Mucosa of stomach (tissue), 1 donor: ENCODE results near the gene DYSF.
"Not testable (repeated sequence)": the region's sequence is repeated elsewhere in the genome, so short reads cannot be mapped to it uniquely, and the experiment has no call there.

Experiments used
- H3K27me3 ChIP-seq: one replicate; pipeline ENCODE4 v1.7.0; 2013; ENCODE audit warnings: mild to moderate bottlenecking, low read length; ENCODE audit not compliant: control insufficient read depth, insufficient read depth
- H3K36me3 ChIP-seq: one replicate; pipeline ENCODE4 v1.7.0; 2013; ENCODE audit warnings: low read length; ENCODE audit not compliant: control insufficient read depth, insufficient read depth
- H3K4me1 ChIP-seq: one replicate; pipeline ENCODE4 v1.7.0; 2013; ENCODE audit warnings: mild to moderate bottlenecking, low read length; ENCODE audit not compliant: control insufficient read depth, insufficient read depth
- H3K4me3 ChIP-seq: one replicate; pipeline ENCODE4 v1.7.0; 2013; ENCODE audit warnings: low read length
- H3K9ac ChIP-seq: one replicate; pipeline ENCODE4 v1.7.0; 2013; ENCODE audit warnings: mild to moderate bottlenecking, low read length, moderate library complexity
- H3K9me3 ChIP-seq: one replicate; pipeline ENCODE4 v1.7.0; 2013; ENCODE audit warnings: mild to moderate bottlenecking, low read length, moderate library complexity; ENCODE audit not compliant: control insufficient read depth
- donor health status: Pancreatic carcinoma.

Gene DYSF

GRCh38 chr2:71477231-71477691 lies 23.9 kb downstream of the DYSF start:
- Histone ChIP-seq H3K9ac (no peak overlapping the region), H3K36me3 (no peaks in the 10 kb centered on the region), H3K4me3 (no peak overlapping the region), H3K27me3 (no peaks in the 10 kb centered on the region), H3K4me1 (no peaks in the 10 kb centered on the region), H3K9me3 (no peaks in the 10 kb centered on the region)

- no peaks in the 10 kb centered on the region for H3K4me1 ChIP-seq
Observed at GRCh38 chr2:71478806-71479205, 25.4 kb downstream of the DYSF start.

GRCh38 chr2:71479261-71479660 lies 25.9 kb downstream of the DYSF start:
- Histone ChIP-seq H3K4me1 (no peaks in the 10 kb centered on the region), H3K36me3 (no peaks in the 10 kb centered on the region), H3K9me3 (no peaks in the 10 kb centered on the region), H3K9ac (no peak overlapping the region), H3K27me3 (no peaks in the 10 kb centered on the region), H3K4me3 (no peak overlapping the region)

More at GRCh38 chr2:71478806-71479205, 25.4 kb downstream of the DYSF start:
- no peak overlapping the region for H3K4me3 ChIP-seq
- no peaks in the 10 kb centered on the region for H3K9me3 ChIP-seq
- H3K36me3 ChIP-seq = no peaks in the 10 kb centered on the region
- no peak overlapping the region for H3K9ac ChIP-seq
- H3K27me3 ChIP-seq = no peaks in the 10 kb centered on the region

GRCh38 chr2:71481111-71481510 lies 27.8 kb downstream of the DYSF start:
- Histone ChIP-seq H3K27me3 (no peaks in the 10 kb centered on the region), H3K36me3 (no peaks in the 10 kb centered on the region), H3K4me3 (no peak overlapping the region), H3K4me1 (no peaks in the 10 kb centered on the region), H3K9ac (no peak overlapping the region), H3K9me3 (no peaks in the 10 kb centered on the region)

- Histone ChIP-seq H3K4me1 (no peaks in the 10 kb centered on the region), H3K9ac (no peak overlapping the region), H3K27me3 (no peaks in the 10 kb centered on the region), H3K4me3 (no peak overlapping the region), H3K9me3 (no peaks in the 10 kb centered on the region), H3K36me3 (no peaks in the 10 kb centered on the region)
Observed at GRCh38 chr2:71482055-71482454, 28.7 kb downstream of the DYSF start.

- H3K4me3 ChIP-seq = no peak overlapping the region
- no peaks in the 10 kb centered on the region for H3K27me3 ChIP-seq
- H3K9me3 ChIP-seq = no peaks in the 10 kb centered on the region
- no peaks in the 10 kb centered on the region for H3K4me1 ChIP-seq
- H3K36me3 ChIP-seq = no peaks in the 10 kb centered on the region
- H3K9ac ChIP-seq = no peak overlapping the region
Observed at GRCh38 chr2:71483246-71483645, 29.9 kb downstream of the DYSF start.

- Histone ChIP-seq H3K9me3 (no peaks in the 10 kb centered on the region), H3K36me3 (no peaks in the 10 kb centered on the region), H3K4me3 (no peak overlapping the region), H3K9ac (no peak overlapping the region), H3K4me1 (no peaks in the 10 kb centered on the region), H3K27me3 (no peaks in the 10 kb centered on the region)
Observed at GRCh38 chr2:71484354-71484753, 31.0 kb downstream of the DYSF start.

GRCh38 chr2:71486881-71487640 lies 33.7 kb downstream of the DYSF start:
- H3K36me3 ChIP-seq = no peaks in the 10 kb centered on the region
- H3K9ac ChIP-seq = no peak overlapping the region
- H3K4me1 ChIP-seq = no peaks in the 10 kb centered on the region
- no peaks in the 10 kb centered on the region for H3K9me3 ChIP-seq
- no peaks in the 10 kb centered on the region for H3K27me3 ChIP-seq
- H3K4me3 ChIP-seq = no peak overlapping the region

- H3K27me3 ChIP-seq, H3K9me3 ChIP-seq, H3K36me3 ChIP-seq, H3K9ac ChIP-seq, H3K4me1 ChIP-seq, H3K4me3 ChIP-seq: not testable (repeated sequence)
Observed at GRCh38 chr2:71491551-71491950, 38.2 kb downstream of the DYSF start.

GRCh38 chr2:71492112-71492511 lies 38.8 kb downstream of the DYSF start:
- H3K4me1 ChIP-seq = no peaks in the 10 kb centered on the region
- H3K9me3 ChIP-seq = no peaks in the 10 kb centered on the region

GRCh38 chr2:71494091-71494490 lies 40.7 kb downstream of the DYSF start:
- Histone ChIP-seq H3K9ac (no peak overlapping the region), H3K4me1 (no peaks in the 10 kb centered on the region), H3K4me3 (no peak overlapping the region), H3K9me3 (no peaks in the 10 kb centered on the region), H3K27me3 (no peaks in the 10 kb centered on the region), H3K36me3 (no peaks in the 10 kb centered on the region)

More at GRCh38 chr2:71492112-71492511, 38.8 kb downstream of the DYSF start:
- Histone ChIP-seq H3K36me3 (no peaks in the 10 kb centered on the region), H3K27me3 (no peaks in the 10 kb centered on the region), H3K4me3 (no peak overlapping the region), H3K9ac (no peak overlapping the region)

GRCh38 chr2:71494523-71495155 lies 41.3 kb downstream of the DYSF start:
- Histone ChIP-seq H3K4me1 (no peaks in the 10 kb centered on the region), H3K9me3 (no peaks in the 10 kb centered on the region), H3K36me3 (no peaks in the 10 kb centered on the region), H3K27me3 (no peaks in the 10 kb centered on the region), H3K4me3 (no peak overlapping the region), H3K9ac (no peak overlapping the region)
